MCF 10A (cell line): ENCODE data around the gene CYGB. TPM values are rescaled to one million over a fixed set of nuclear protein-coding genes. Genes with fewer than 3 reads are reported as not detected.

ENCODE experiments used
- BruUV-seq: library from RNA; stranded (reverse); fragments of 400-500 nt; replicated peaks from 2 replicates; lab custom pipeline; 2021; lab: Mats Ljungman, UMichigan
- CTCF ChIA-PET: fragments of 300-600 bp; sonication (Branson Sonifier 250); formaldehyde crosslinking; extraction: SDS; loops from one replicate; lab custom pipeline; 2021; ENCODE audit warnings: antibody characterized with exemption, inconsistent platforms; lab: Yijun Ruan, JAX
- POLR2A ChIA-PET: fragments of 300-600, 350-650 bp; sonication (Branson Sonifier 250); formaldehyde crosslinking; extraction: SDS; loops from one replicate; lab custom pipeline; 2020; ENCODE audit warnings: antibody characterized with exemption, inconsistent platforms; lab: Yijun Ruan, JAX
- DNase-seq: peaks from one replicate; pipeline ENCODE4 v3.0.0-alpha.2; 2018; ENCODE audit not compliant: unreplicated experiment
- H3K27ac Mint-ChIP-seq: one replicate; pipeline ENCODE4 v1.8.0; 2022; ENCODE audit warnings: mild to moderate bottlenecking, low read depth, mixed read lengths; ENCODE audit not compliant: unreplicated experiment
- H3K27me3 Mint-ChIP-seq: one replicate; pipeline ENCODE4 v1.8.0; 2022; ENCODE audit warnings: mixed read lengths; ENCODE audit not compliant: insufficient read depth, unreplicated experiment
- H3K36me3 Mint-ChIP-seq: one replicate; pipeline ENCODE4 v1.8.0; 2022; ENCODE audit warnings: mild to moderate bottlenecking, moderate library complexity, mixed read lengths; ENCODE audit not compliant: insufficient read depth, unreplicated experiment
- H3K4me1 Mint-ChIP-seq: one replicate; pipeline ENCODE4 v1.8.0; 2022; ENCODE audit warnings: mixed read lengths; ENCODE audit not compliant: insufficient read depth, unreplicated experiment
- H3K4me3 Mint-ChIP-seq: one replicate; pipeline ENCODE4 v1.8.0; 2022; ENCODE audit warnings: mild to moderate bottlenecking, moderate library complexity, mixed read lengths; ENCODE audit not compliant: unreplicated experiment
- H3K9me3 Mint-ChIP-seq: one replicate; pipeline ENCODE4 v1.8.0; 2022; ENCODE audit warnings: mixed read lengths; ENCODE audit not compliant: unreplicated experiment
- intact Hi-C: fragments of 100-400 bp; cut with micrococcal nuclease; formaldehyde crosslinking; loops from 2 replicates; pipeline ENCODE4 v1.14.1; 2022
- total RNA-seq: library from RNA; stranded (reverse); gene quantifications from 2 replicates; pipeline ENCODE4 v1.2.3, GENCODE V29; 2022
- TF ChIP-seq, protein P1 (sequence below): fragments of 200-600 bp; IDR thresholded peaks from one replicate; pipeline ENCODE4 v1.8.0; 2022; ENCODE audit warnings: antibody characterized with exemption, mild to moderate bottlenecking; ENCODE audit not compliant: unreplicated experiment

CYGB gene
- total RNA-seq, 1 experiment from 2014 or later: not detected

DNA sequence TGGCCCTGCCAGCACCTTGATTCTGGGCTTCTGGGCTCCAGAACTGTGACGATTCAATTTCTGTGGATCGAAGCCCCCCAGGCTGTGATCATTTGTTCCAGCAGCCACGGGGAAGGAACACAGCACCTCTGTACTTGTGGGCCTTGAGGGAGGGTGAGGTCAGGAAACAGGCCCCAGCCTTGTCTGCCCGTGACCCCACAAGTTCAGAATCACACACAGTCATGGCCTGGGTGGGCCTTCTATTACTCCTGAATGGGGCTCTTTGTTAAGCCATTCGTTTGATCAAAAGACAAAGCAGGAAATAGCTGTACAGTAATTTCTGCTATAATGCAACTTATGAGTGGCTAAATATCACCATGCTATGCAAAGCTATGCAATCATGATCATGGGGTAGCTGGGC lies 38.1 kb upstream of the CYGB start:
- BruUV-seq: no TSS peak
- no peak overlapping the region for H3K4me3 Mint-ChIP-seq
- TF ChIP-seq, protein P1, sequence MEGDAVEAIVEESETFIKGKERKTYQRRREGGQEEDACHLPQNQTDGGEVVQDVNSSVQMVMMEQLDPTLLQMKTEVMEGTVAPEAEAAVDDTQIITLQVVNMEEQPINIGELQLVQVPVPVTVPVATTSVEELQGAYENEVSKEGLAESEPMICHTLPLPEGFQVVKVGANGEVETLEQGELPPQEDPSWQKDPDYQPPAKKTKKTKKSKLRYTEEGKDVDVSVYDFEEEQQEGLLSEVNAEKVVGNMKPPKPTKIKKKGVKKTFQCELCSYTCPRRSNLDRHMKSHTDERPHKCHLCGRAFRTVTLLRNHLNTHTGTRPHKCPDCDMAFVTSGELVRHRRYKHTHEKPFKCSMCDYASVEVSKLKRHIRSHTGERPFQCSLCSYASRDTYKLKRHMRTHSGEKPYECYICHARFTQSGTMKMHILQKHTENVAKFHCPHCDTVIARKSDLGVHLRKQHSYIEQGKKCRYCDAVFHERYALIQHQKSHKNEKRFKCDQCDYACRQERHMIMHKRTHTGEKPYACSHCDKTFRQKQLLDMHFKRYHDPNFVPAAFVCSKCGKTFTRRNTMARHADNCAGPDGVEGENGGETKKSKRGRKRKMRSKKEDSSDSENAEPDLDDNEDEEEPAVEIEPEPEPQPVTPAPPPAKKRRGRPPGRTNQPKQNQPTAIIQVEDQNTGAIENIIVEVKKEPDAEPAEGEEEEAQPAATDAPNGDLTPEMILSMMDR: no peak
- no peak overlapping the region for H3K27ac Mint-ChIP-seq
- H3K9me3 Mint-ChIP-seq: no peaks in the 10 kb centered on the region
- no peak for DNase-seq
- peaks cover 8% of the 10 kb centered on the region for H3K4me1 Mint-ChIP-seq
- H3K27me3 Mint-ChIP-seq: no peaks in the 10 kb centered on the region
- intact Hi-C loops: no loop called here
- ChIA-PET CTCF (interaction anchor here (1.1 to 1.7 kb wide), 2 partner anchors 9 to 49 kb away, joined by 4 to 5 read pairs; no protein-coding TSS in a partner anchor), POLR2A (interaction anchor here (0.6 to 1.2 kb wide), 2 partner anchors 10 to 15 kb away, joined by 3 to 4 read pairs; no protein-coding TSS in a partner anchor)
- no peaks in the 10 kb centered on the region for H3K36me3 Mint-ChIP-seq

DNA sequence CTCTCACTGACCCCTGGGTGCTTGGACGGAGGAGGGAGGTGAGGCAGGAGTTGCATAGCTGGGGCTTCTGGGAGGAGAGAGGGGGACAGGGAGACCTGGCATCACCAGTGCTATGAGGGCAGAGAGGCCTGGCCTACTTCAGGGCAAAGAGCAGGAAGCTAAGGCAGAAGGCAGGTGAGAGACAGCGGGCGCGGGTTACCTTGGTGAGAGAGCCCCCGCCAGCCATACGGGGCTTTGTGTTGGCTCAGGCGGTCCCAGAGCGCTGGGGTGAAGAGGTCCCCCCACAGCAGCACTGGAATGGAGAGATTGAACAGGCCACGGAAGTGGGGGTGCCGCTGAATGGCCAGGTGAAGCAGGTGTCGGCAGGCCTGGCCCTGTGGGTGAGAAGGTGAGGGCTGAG lies 36.7 kb upstream of the CYGB start:
- no peak for DNase-seq
- H3K4me3 Mint-ChIP-seq: no peak overlapping the region
- no peaks in the 10 kb centered on the region for H3K9me3 Mint-ChIP-seq
- BruUV-seq: no TSS peak
- ChIA-PET POLR2A (interaction anchor here (1.4 kb wide), 1 partner anchor 14 kb away, joined by 5 read pairs; no protein-coding TSS in a partner anchor), CTCF (no interaction called here)
- H3K4me1 Mint-ChIP-seq: peaks cover 8% of the 10 kb centered on the region
- H3K27me3 Mint-ChIP-seq: no peaks in the 10 kb centered on the region
- TF ChIP-seq, protein P1: no peak
- intact Hi-C loops: no loop called here
- H3K36me3 Mint-ChIP-seq: no peaks in the 10 kb centered on the region
- H3K27ac Mint-ChIP-seq: no peak overlapping the region

DNA sequence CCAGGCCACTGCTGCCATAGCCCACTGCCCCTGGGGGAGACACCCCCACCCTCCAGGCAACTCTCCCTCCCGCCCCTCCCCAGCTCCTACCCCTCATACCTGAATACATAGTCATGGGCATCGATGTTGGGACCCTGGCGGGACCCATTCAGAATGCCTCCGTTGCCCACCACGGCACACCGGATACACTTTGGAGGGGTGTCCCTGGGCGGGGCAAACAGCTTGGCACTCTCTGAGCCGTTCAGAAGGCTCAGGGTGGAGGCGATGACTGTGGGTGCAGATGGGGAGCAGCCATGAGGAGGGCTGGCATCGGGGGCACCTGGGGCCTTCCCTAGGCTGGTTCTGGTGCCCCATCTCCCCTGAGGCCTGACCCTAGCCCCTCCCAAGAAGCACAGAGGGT lies 35.6 kb upstream of the CYGB start:
- TF ChIP-seq, protein P1: no peak
- intact Hi-C loops: no loop called here
- H3K4me1 Mint-ChIP-seq: peaks cover 3% of the 10 kb centered on the region
- no peak for DNase-seq
- POLR2A ChIA-PET: interaction anchor here (1.2 kb wide), 1 partner anchor 9 kb away, joined by 3 read pairs; no protein-coding TSS in a partner anchor
- no peak overlapping the region for H3K4me3 Mint-ChIP-seq
- CTCF ChIA-PET: interaction anchor here (0.6 to 1.2 kb wide), 4 partner anchors 49 to 1312 kb away, joined by 3 to 4 read pairs (median 4); no protein-coding TSS in a partner anchor
- H3K9me3 Mint-ChIP-seq: no peaks in the 10 kb centered on the region
- BruUV-seq: no TSS peak
- peaks cover 2% of the 10 kb centered on the region for H3K36me3 Mint-ChIP-seq
- H3K27me3 Mint-ChIP-seq: no peaks in the 10 kb centered on the region
- H3K27ac Mint-ChIP-seq: no peak overlapping the region

DNA sequence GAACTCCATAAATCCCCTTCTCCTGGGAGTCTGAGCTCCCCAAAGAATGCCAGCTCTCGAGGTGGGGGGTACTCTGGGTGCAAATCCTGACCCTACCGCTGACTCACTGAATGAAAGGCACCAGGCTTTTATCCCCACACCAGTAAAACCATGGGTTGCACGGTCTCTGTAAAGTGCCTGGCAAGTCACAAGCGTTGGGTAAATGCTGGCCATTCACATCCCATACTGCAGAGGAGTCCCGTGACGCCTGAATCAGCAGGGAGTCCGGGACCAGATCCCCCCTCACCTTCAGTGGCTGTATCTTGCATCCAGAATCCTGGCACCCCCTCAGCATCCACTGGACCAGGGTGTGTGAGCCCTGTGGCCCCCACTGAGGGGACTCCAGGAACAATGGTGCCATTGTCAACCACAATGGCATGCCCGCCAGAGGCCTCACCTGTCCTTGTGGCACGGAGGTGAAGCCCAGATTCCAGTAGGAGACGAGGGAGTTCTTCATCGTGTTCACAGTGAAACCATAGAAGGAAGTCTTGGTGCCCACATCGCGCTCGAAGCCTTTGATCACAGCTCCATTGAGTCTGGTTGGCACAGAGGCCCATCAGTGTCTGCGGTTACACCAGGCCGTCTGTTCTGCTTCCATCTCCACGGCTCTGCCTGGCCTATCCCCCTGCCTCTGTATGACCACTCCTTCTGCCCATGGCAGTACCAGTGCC lies 34.8 kb upstream of the CYGB start:
- TF ChIP-seq, protein P1: no peak
- intact Hi-C loops: no loop called here
- no peak for DNase-seq
- H3K27ac Mint-ChIP-seq: no peak overlapping the region
- peaks cover 10% of the 10 kb centered on the region for H3K36me3 Mint-ChIP-seq
- H3K27me3 Mint-ChIP-seq: no peaks in the 10 kb centered on the region
- peaks cover 6% of the 10 kb centered on the region for H3K4me1 Mint-ChIP-seq
- no peaks in the 10 kb centered on the region for H3K9me3 Mint-ChIP-seq
- ChIA-PET POLR2A (interaction anchor here (0.6 to 1.6 kb wide), 4 partner anchors 10 to 468 kb away, joined by 3 to 7 read pairs (median 3); no protein-coding TSS in a partner anchor), CTCF (interaction anchor here (0.6 to 1.2 kb wide), 3 partner anchors 50 to 1312 kb away, joined by 3 to 4 read pairs (median 4); no protein-coding TSS in a partner anchor)
- H3K4me3 Mint-ChIP-seq: no peak overlapping the region
- BruUV-seq: no TSS peak
